HepG2 (cell line): Measurements from ENCODE around the gene ZC3H8. TPM values are rescaled to one million over a fixed set of nuclear protein-coding genes. Genes with fewer than 3 reads are reported as not detected.

Source experiments
- CSRNP2 ChIP-seq: sonication (generic); formaldehyde crosslinking; conservative IDR thresholded peaks from 2 replicates; pipeline ENCODE4 v1.8.0; 2022; ENCODE audit warnings: low read depth, missing genetic modification reagents
- GABPB1 ChIP-seq: IDR thresholded peaks from 2 replicates; pipeline ENCODE4 v1.6.1; 2016; ENCODE audit warnings: mild to moderate bottlenecking, missing genetic modification reagents, moderate library complexity, missing compliant biosample characterization
- GFI1 ChIP-seq: sonication (generic); formaldehyde crosslinking; IDR thresholded peaks from 2 replicates; pipeline ENCODE4 v1.5.0; 2020; ENCODE audit warnings: missing genetic modification reagents, mild to moderate bottlenecking, borderline replicate concordance
- HDAC6 ChIP-seq: fragments of 200-600 bp; sonication (generic); IDR thresholded peaks from 2 replicates; pipeline ENCODE4 v1.7.0; 2017; ENCODE audit warnings: mild to moderate bottlenecking, antibody characterized with exemption, low read length, low read depth
- HOXA5 ChIP-seq: sonication (generic); formaldehyde crosslinking; IDR thresholded peaks from 2 replicates; pipeline ENCODE4 v1.4.0; 2020; ENCODE audit warnings: missing genetic modification reagents
- JUN ChIP-seq: sonication (generic); formaldehyde crosslinking; IDR thresholded peaks from 2 replicates; pipeline ENCODE4 v1.4.0; 2020; ENCODE audit warnings: mild to moderate bottlenecking, missing genetic modification reagents
- MATR3 ChIP-seq: sonication (generic); formaldehyde crosslinking; IDR thresholded peaks from 2 replicates; pipeline ENCODE4 v1.4.0; 2020; ENCODE audit warnings: missing genetic modification reagents
- NBN ChIP-seq: fragments of 450-650 bp; conservative IDR thresholded peaks from 2 replicates; pipeline ENCODE4 v1.6.1; 2017
- ONECUT2 ChIP-seq: sonication (generic); formaldehyde crosslinking; IDR thresholded peaks from 2 replicates; pipeline ENCODE4 v1.4.0; 2020; ENCODE audit warnings: missing genetic modification reagents
- RAD51 ChIP-seq: fragments of 450-650 bp; IDR thresholded peaks from 2 replicates; pipeline ENCODE4 v1.6.1; 2016; ENCODE audit warnings: borderline replicate concordance
- REXO4 ChIP-seq: sonication (generic); formaldehyde crosslinking; IDR thresholded peaks from 2 replicates; pipeline ENCODE4 v1.8.0; 2022; ENCODE audit warnings: missing genetic modification reagents, mild to moderate bottlenecking, borderline replicate concordance
- RFXANK ChIP-seq: IDR thresholded peaks from 2 replicates; pipeline ENCODE4 v1.6.1; 2016
- RFXAP ChIP-seq: sonication (generic); formaldehyde crosslinking; IDR thresholded peaks from 2 replicates; pipeline ENCODE4 v1.4.0; 2020; ENCODE audit warnings: missing genetic modification reagents, borderline replicate concordance
- SAP130 ChIP-seq: IDR thresholded peaks from 2 replicates; pipeline ENCODE4 v1.6.1; 2016; ENCODE audit warnings: low read depth
- ZFP36 ChIP-seq: fragments of 150-350 bp; IDR thresholded peaks from 2 replicates; pipeline ENCODE4 v1.6.1; 2018; ENCODE audit warnings: borderline replicate concordance, low read length, low read depth; ENCODE audit not compliant: partially characterized antibody
- ZNF3 ChIP-seq: IDR thresholded peaks from 2 replicates; pipeline ENCODE4 v1.7.0; 2017; ENCODE audit warnings: inconsistent platforms
- ZNF768 ChIP-seq: sonication (generic); formaldehyde crosslinking; IDR thresholded peaks from 2 replicates; pipeline ENCODE4 v1.4.0; 2020; ENCODE audit warnings: missing genetic modification reagents
- ZNF883 ChIP-seq: sonication (generic); formaldehyde crosslinking; IDR thresholded peaks from 2 replicates; pipeline ENCODE4 v1.5.1; 2020; ENCODE audit warnings: mild to moderate bottlenecking, missing genetic modification reagents; ENCODE audit errors: not compliant biosample characterization
- ZSCAN25 ChIP-seq: sonication (generic); formaldehyde crosslinking; IDR thresholded peaks from 2 replicates; pipeline ENCODE4 v1.8.0; 2022; ENCODE audit warnings: mild to moderate bottlenecking, missing genetic modification reagents
- polyA plus RNA-seq, 8 experiments: library from polyadenylated mRNA; depleted of rRNA in 3 of 8; stranded (reverse) in 7 of 8; unstranded in 1 of 8; fragments of >200 nt; fragmentation: Illumina TruSeq in 4 of 8; extraction: Trizol in 4 of 8; gene quantifications; 2 replicates each; pipeline versions ENCODE4 v1.2.1 to v1.2.3, GENCODE V29; 2011 to 2016; ENCODE audit warnings: low read depth in 4 of 8, missing spikeins in 1 of 8, mixed read lengths in 1 of 8; ENCODE audit not compliant: insufficient read depth in 1 of 8
- total RNA-seq, 5 experiments: library from RNA; depleted of rRNA; stranded (reverse); fragments of >200 nt; fragmentation: Illumina TruSeq; extraction: Trizol; gene quantifications; 2 replicates each; pipeline ENCODE4 v1.2.3, GENCODE V29; 2016; ENCODE audit warnings: low read depth in 1 of 5
- TF ChIP-seq, protein P1 (sequence below): sonication (generic); formaldehyde crosslinking; IDR thresholded peaks from 2 replicates; pipeline ENCODE4 v1.5.0; 2020; ENCODE audit warnings: missing genetic modification reagents
- TF ChIP-seq, protein P2 (sequence below), 2 experiments: IDR thresholded peaks; 2 replicates each; pipeline ENCODE4 v1.6.1; 2011 to 2012; ENCODE audit warnings: low read length in 2 of 2, borderline replicate concordance in 1 of 2, low read depth in 1 of 2, mild to moderate bottlenecking in 1 of 2, moderate library complexity in 1 of 2

Gene ZC3H8
- total and polyA plus RNA-seq, 2 of the 13 experiments (the other 11 are each of a cell fraction or from before 2014, with no cell fraction given): 4.5 to 17.0 TPM

- TF ChIP-seq CSRNP2 (CRISPR knock-in tag) (0 out of 2 replicates have a peak, but pooled peaks have one; percentile 43), RAD51 (no peak), NBN (no peak), REXO4 (CRISPR knock-in tag) (0 out of 2 replicates have a peak, but pooled peaks have one; percentile 78), HOXA5 (peak; percentile 82), RFXANK (CRISPR knock-in tag) (no peak), ZNF768 (CRISPR knock-in tag) (peak; percentile 85), RFXAP (CRISPR knock-in tag) (0 out of 2 replicates have a peak, but pooled peaks have one; percentile 69), ZSCAN25 (CRISPR knock-in tag) (peak; percentile 81; the same call in 1 of the 2 replicates), JUN (peak; percentile 27; the same call in 1 of the 2 replicates), ZNF3 (CRISPR knock-in tag) (no peak), ONECUT2 (CRISPR knock-in tag) (0 out of 2 replicates have a peak, but pooled peaks have one; percentile 42), HDAC6 (no peak), SAP130 (peak; percentile 90), ZFP36 (no peak), GABPB1 (peak; percentile 82), MATR3 (no peak), ZNF883 (CRISPR knock-in tag) (peak; percentile 95), GFI1 (peak; percentile 24; the same call in 1 of the 2 replicates)
- TF ChIP-seq, protein P1, sequence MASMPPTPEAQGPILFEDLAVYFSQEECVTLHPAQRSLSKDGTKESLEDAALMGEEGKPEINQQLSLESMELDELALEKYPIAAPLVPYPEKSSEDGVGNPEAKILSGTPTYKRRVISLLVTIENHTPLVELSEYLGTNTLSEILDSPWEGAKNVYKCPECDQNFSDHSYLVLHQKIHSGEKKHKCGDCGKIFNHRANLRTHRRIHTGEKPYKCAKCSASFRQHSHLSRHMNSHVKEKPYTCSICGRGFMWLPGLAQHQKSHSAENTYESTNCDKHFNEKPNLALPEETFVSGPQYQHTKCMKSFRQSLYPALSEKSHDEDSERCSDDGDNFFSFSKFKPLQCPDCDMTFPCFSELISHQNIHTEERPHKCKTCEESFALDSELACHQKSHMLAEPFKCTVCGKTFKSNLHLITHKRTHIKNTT: no peak
- TF ChIP-seq, protein P2, sequence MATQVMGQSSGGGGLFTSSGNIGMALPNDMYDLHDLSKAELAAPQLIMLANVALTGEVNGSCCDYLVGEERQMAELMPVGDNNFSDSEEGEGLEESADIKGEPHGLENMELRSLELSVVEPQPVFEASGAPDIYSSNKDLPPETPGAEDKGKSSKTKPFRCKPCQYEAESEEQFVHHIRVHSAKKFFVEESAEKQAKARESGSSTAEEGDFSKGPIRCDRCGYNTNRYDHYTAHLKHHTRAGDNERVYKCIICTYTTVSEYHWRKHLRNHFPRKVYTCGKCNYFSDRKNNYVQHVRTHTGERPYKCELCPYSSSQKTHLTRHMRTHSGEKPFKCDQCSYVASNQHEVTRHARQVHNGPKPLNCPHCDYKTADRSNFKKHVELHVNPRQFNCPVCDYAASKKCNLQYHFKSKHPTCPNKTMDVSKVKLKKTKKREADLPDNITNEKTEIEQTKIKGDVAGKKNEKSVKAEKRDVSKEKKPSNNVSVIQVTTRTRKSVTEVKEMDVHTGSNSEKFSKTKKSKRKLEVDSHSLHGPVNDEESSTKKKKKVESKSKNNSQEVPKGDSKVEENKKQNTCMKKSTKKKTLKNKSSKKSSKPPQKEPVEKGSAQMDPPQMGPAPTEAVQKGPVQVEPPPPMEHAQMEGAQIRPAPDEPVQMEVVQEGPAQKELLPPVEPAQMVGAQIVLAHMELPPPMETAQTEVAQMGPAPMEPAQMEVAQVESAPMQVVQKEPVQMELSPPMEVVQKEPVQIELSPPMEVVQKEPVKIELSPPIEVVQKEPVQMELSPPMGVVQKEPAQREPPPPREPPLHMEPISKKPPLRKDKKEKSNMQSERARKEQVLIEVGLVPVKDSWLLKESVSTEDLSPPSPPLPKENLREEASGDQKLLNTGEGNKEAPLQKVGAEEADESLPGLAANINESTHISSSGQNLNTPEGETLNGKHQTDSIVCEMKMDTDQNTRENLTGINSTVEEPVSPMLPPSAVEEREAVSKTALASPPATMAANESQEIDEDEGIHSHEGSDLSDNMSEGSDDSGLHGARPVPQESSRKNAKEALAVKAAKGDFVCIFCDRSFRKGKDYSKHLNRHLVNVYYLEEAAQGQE (IDR thresholded peaks at IDR 0.05; ENCODE audit: borderline replicate concordance in 1 of 2, low read depth in 1 of 2, low read length in 2 of 2): no peak
Observed at GRCh38 chr2:112254466-112255240, at the start of gene ZC3H8 (continued).
